Colonic mucosa (tissue), 4 donors: ENCODE results near the gene AUH. TPM values are rescaled to one million over a fixed set of nuclear protein-coding genes. Genes with fewer than 3 reads are reported as not detected.

Source experiments
- DNase-seq: peaks from one replicate; pipeline ENCODE4 v3.0.0-alpha.2; 2020
- H3K27ac ChIP-seq: fragments of 200-600 bp; one replicate; pipeline ENCODE4 v1.8.0; 2021
- H3K27me3 ChIP-seq: fragments of 200-600 bp; one replicate; pipeline ENCODE4 v1.8.0; 2021
- H3K36me3 ChIP-seq: fragments of 200-600 bp; one replicate; pipeline ENCODE4 v1.8.0; 2021
- H3K4me1 ChIP-seq: fragments of 200-600 bp; one replicate; pipeline ENCODE4 v1.8.0; 2021; ENCODE audit warnings: mild to moderate bottlenecking
- H3K4me3 ChIP-seq: fragments of 200-600 bp; one replicate; pipeline ENCODE4 v1.8.0; 2021
- H3K9ac ChIP-seq, 2 donors: one replicate each; pipeline ENCODE4 v1.7.0; 2013; ENCODE audit warnings: control low read depth in 2 of 2, low read depth in 2 of 2, low read length in 2 of 2
- H3K9me3 ChIP-seq: fragments of 200-600 bp; one replicate; pipeline ENCODE4 v1.8.0; 2021
- intact Hi-C: fragments of 100-400 bp; cut with DNase I; formaldehyde crosslinking; loops from one replicate; pipeline ENCODE4 v1.14.1; 2022
- total RNA-seq, 2 donors: library from RNA; stranded (reverse); fragmentation: NEBNext Ultra II Directional in 1 of 2; extraction: Animal tissue kit (Norgen Biotek cat#: 25700) in 1 of 2; gene quantifications; one replicate each; pipeline ENCODE4 v1.2.1, GENCODE V29; 2021
- TF ChIP-seq, protein P1 (sequence below): fragments of 200-600 bp; IDR thresholded peaks from one replicate; pipeline ENCODE4 v1.8.0; 2022; ENCODE audit warnings: antibody characterized with exemption, mild to moderate bottlenecking
- donor health status: healthy.
- donor health status: DM: no; HTN: no; CAD: no.
- donor health status: DM: no; HTN: no; CAD: no.

Gene AUH
- total RNA-seq, 2 donors from 2014 or later, result 21.5 to 47.6 TPM

DNA sequence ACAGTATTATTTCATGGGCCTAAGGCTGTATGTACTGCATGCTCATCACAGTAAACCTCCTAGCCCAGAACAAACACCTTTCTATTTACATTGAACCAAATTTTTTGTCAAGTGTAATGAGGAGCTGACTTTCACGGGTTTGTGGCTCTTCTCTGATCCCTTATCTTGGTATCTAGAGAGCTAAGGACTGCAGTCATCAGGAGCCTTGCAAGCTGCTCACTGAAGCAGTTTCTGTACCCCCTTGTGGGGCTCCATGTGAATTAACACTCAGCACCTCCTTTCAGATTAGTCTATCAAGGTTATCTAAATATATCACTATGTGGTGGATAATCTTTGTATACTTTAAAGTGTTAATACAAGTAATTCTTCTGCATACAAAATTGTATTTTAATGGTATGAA is 108.2 kb downstream of the AUH start:
- Histone ChIP-seq H3K27me3 (no peaks in the 10 kb centered on the region), H3K9me3 (no peaks in the 10 kb centered on the region), H3K36me3 (no peaks in the 10 kb centered on the region), H3K9ac (no peak overlapping the region), H3K4me1 (no peaks in the 10 kb centered on the region), H3K27ac (no peak overlapping the region), H3K4me3 (no peak overlapping the region)
- TF ChIP-seq, protein P1, sequence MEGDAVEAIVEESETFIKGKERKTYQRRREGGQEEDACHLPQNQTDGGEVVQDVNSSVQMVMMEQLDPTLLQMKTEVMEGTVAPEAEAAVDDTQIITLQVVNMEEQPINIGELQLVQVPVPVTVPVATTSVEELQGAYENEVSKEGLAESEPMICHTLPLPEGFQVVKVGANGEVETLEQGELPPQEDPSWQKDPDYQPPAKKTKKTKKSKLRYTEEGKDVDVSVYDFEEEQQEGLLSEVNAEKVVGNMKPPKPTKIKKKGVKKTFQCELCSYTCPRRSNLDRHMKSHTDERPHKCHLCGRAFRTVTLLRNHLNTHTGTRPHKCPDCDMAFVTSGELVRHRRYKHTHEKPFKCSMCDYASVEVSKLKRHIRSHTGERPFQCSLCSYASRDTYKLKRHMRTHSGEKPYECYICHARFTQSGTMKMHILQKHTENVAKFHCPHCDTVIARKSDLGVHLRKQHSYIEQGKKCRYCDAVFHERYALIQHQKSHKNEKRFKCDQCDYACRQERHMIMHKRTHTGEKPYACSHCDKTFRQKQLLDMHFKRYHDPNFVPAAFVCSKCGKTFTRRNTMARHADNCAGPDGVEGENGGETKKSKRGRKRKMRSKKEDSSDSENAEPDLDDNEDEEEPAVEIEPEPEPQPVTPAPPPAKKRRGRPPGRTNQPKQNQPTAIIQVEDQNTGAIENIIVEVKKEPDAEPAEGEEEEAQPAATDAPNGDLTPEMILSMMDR, result no peak
- intact Hi-C loops, result no loop called here
- no peak for DNase-seq

DNA sequence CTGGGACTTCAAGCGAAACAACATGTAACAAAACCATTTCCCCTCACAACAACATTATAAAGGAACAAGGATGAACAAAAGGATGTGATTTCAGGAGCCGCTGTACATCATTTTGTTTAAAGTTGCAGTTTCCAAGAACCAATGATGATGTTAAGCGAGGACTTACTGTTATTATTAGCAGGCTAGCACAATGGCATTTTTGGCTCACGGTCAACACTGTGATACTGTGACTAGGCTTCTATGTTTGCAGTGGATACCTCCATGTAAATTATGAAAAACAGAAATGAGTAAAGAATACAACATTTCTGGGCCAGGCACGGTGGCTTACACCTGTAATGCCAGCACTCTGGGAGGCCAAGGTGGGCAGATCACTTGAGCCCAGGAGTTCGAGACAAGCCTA is 113.0 kb downstream of the AUH start:
- Histone ChIP-seq H3K36me3 (no peaks in the 10 kb centered on the region), H3K27me3 (no peaks in the 10 kb centered on the region), H3K27ac (no peak overlapping the region), H3K9ac (no peak overlapping the region), H3K9me3 (no peaks in the 10 kb centered on the region), H3K4me3 (no peak overlapping the region), H3K4me1 (no peaks in the 10 kb centered on the region)
- TF ChIP-seq, protein P1, result no peak
- DNase-seq, result no peak
- intact Hi-C loops, result no loop called here

DNA sequence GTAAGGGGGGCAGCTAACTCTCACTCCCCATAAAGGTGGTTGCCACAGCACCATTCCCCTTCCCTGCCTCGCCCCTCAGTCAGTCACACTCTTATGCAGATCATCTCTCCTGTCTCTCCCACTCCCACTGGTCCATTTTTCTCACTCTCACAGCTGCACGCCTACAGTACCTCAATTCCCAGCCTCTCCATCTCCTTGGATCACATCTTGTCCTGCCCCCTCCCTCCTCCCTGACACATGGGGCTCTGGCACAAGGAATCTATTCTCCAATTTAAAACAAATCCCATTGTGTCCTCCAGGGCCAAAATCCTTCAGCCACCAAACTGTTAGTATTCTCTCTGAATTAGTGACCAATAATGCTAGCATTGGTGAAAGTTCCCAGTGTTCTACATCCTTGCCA is 114.4 kb downstream of the AUH start:
- intact Hi-C loops, result no loop called here
- Histone ChIP-seq H3K27me3 (no peaks in the 10 kb centered on the region), H3K4me1 (no peaks in the 10 kb centered on the region), H3K4me3 (no peak overlapping the region), H3K9me3 (no peaks in the 10 kb centered on the region), H3K27ac (no peak overlapping the region), H3K36me3 (no peaks in the 10 kb centered on the region), H3K9ac (no peak overlapping the region)
- TF ChIP-seq, protein P1, result no peak
- DNase-seq, result no peak

DNA sequence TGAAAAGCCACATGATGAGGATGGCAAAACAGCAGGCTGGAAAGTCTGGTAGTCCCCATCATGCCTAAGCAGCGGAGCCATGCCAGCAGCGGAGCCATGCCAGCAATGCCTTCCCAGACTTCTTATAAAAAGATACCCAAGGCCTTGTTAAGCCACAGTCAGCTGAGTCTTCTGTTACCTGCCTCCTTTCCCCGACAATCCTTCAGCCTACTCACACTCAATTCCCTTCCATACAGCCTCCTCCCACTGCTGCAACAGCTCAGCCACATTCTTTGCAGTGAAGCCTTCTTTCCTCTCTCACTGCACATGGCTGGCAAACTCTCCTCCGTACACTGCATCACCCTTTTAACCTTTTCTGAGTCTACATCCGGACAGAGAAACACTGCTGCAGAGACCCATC is 114.9 kb downstream of the AUH start:
- DNase-seq, result no peak

DNA sequence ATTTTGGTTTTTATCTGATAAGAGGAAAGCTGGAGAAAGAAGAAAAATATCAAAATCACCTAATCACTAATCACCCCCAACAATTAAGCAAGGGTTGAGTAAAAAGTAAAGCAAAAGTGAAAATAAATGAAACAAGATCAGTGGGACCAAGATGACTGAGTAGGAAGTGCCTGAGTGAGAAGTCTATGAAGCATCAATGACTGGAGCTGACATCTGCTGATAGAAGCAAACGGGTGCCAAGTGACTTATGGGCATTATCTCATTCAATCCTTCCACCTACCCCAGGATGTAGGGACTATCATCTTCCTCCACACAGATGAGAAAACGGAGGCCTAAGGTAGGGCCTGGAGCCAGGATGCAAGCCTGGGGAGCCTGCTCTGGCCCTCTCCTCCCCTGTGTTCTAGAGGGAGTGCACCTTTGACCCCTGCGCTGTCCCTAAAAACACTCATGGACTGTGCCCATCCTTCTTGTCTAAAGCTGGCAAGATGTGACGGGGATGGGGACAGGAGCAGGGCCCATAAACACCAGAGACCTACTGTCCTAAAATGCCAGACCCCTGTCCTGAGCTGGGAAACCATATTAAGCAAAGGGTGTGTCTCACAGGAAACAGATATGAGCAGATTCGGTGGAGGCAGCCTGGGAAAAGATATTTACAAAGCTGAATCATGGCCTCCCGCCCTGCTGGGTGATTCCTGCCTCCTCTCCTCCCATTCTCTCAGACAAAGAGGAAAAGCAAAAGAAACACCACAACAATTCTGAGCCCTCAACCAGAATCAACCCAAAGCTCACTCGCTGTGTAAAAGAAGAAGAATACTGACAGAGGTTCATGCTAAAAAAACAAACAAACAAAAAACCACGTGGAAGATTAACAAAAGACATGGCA is 116.0 kb downstream of the AUH start:
- Histone ChIP-seq H3K4me1 (no peaks in the 10 kb centered on the region), H3K27me3 (no peaks in the 10 kb centered on the region), H3K9ac (no peak overlapping the region), H3K27ac (no peak overlapping the region), H3K36me3 (no peaks in the 10 kb centered on the region), H3K9me3 (no peaks in the 10 kb centered on the region), H3K4me3 (no peak overlapping the region)
- intact Hi-C loops, result no loop called here
- TF ChIP-seq, protein P1, result no peak
- DNase-seq, result peak; percentile 24

More for the DNA sequence above, 114.9 kb downstream of the AUH start:
- H3K27ac ChIP-seq, result no peak overlapping the region
- H3K9ac ChIP-seq, result no peak overlapping the region
- no peaks in the 10 kb centered on the region for H3K4me1 ChIP-seq
- TF ChIP-seq, protein P1, result no peak
- intact Hi-C loops, result no loop called here
- H3K9me3 ChIP-seq, result no peaks in the 10 kb centered on the region
- H3K36me3 ChIP-seq, result no peaks in the 10 kb centered on the region
- no peak overlapping the region for H3K4me3 ChIP-seq
- H3K27me3 ChIP-seq, result no peaks in the 10 kb centered on the region
